ENCODE measurements around the gene CMTM3.

CMTM3 gene

DNA sequence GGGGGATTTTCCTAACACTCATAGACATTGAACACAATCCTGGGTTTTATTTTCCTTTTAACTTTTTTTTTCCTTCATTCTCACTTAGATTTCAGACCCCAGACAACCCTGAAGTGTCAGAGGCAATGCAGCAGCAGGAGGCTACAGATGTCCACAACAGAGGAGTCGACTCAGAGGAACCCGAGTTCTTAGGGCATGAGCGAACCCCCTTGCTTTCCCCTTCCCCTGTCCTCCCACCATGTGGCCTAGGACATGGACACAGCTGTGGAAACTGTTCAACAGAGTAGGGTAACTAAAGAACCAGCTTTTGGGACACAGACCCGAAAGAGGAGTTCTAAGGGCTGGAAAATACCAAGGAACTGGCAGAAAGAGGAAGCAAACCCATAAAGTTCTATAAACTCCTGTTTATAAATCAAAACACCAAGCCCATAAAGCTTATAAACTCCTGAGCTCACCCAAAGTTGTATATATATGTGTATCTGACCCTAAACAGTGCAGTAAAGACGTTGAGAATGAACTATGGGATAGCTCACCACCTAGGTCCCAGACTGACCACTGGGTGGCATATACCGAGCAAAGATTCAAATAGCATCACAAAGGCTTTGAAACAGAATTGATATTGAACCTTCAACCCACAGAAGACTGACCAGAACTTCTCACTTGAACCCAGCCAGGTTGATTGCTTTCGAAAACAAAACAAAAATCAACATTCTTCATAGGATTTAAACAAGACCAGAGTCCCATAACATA, 58.1 kb downstream of the CMTM3 start:
- no peak for DNase-seq (ENCODE audit: low read depth)

Measured in stimulated activated CD4-positive, alpha-beta T cell treated with anti-CD3 and anti-CD28 coated beads, Interleukin-2, amount 100 ng/mL, for 4 hours (primary cell).